Stimulated activated CD8-positive, alpha-beta memory T cell treated with anti-CD3 and anti-CD28 coated beads, Interleukin-15, amount 100 ng/mL, for 24 hours (primary cell): ENCODE data around the gene GOLGA6L7.
"Not testable (repeated sequence)": the region's sequence is repeated elsewhere in the genome, so short reads cannot be mapped to it uniquely, and the experiment has no call there.

Source experiments
- DNase-seq: peaks from one replicate; pipeline ENCODE4 v3.0.0-alpha.2; 2020; ENCODE audit warnings: low read depth

The GOLGA6L7 gene, protein sequence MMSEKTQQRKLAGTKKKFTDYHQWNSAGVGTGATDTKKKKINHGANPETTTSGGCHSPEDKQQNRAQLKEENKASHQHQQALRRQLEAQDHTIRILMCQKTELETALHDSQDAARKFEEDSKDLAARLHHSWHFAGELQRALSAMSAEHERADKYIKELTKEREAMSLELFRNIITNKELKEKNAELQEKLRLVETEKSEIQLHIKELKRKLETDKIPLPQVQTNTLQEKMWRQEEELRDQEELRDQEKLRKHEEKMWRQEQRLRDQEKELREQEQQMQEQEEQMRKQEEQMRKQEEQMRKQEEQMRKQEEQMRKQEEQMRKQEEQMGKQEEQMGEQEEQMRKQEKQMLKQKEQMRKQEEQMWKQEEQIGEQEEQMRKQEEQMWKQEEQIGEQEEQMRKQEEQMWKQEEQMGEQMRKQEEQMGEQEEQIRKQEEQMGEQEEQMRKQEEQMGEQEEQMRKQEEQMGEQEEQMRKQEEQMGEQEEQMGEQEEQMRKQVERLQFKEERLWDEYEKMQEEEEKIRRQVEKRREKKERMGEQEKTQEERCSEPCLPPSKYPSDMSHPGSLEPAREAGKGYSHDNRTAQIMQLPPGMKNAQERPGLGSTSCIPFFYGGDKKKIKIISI

DNA sequence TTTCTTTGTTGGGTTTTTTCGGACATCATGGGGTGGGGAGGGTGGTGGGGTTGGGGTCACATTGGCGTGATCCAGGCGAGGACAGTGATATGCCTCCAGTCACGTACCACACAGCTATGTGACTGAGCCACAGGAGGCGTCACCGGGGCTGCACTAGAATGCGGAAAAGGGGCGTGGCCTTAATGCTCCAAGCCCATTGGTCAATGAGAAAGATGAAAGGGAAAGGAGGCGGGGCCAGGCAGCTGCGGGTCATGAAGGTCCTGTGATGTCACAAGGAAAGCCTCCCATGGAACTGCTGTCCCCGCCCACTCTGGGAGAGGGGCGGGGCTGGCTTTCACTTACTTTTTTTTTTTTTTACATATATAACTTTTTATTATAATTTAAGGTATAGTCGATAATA is at the start of gene GOLGA6L7:
GOLGA6L7 (minus strand) TSS at position 124 of the 400 bp plus-strand sequence; CDS start at position 29, 95 bp downstream.
- DNase-seq, result not testable (repeated sequence)

DNA sequence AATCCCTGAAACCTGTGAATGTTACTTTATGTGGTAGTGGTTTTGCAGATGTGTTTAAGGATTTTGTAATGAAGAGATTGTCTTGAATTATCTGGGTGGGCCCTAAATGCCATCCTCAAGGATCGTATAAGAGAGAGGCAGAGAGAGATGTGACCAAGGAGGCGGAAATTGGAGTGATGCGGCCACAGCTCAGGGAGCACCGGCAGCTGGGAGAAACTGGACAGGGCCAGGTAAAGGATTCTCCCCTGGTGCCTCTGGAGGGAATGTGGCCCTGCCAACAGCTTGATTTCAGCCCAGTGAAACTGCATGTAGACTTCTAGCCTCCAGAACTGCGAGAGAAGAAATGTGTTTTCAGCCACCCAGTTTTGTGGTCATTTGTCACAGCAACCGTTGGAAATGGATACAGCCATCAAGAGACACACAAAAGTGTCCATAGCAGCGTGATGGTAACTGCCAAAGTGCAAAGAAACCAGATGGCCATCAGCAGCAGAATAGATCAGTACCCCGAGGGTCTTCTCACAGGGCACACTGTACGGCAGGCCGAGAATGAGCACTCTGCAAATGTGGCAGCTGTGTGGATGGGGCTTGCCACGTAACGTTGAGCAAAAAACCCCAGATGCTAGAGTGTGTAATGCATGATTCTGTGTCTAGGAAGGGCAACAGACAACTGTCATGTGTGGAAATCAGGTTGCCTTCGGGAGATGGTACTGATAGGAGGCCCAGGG is 49.6 kb upstream of the GOLGA6L7 start:
- no peak for DNase-seq

DNA sequence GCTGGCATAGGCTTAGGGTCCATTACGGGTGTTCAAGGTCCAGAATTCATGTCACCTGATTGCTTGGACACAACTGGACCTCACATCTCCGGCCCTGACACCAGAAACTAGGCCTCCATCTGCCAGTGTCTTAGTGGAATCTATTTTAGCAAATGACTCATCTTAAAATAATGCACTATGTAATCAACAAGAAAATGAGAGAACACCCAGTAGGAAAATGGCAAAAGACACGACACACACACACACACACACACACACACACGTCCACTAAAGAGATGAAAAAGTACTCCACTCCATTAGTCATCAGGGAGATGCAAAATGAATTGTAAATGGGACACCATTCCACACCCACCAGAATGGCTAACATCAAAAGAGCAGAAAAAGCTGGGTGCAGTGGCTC is 48.5 kb upstream of the GOLGA6L7 start:
- no peak for DNase-seq

DNA sequence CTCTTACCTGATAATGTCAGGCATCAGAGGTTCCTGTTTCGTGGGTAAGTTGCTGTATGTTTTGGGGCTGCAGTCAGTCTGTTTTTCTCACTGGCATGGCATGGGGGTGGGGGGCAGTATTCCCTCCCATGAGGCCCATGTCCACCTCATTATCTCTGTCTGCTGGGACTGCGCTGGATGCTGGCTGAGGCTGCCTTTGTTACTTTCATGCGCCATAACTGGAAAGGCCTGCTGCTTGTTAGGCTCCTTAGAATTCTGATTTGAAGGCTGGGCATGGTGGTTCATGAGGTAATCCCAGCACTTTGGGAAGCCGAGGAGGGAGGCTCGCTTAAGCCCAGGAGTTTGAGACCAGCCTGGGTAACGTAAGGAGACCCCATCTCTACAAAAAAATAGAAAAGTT is 47.1 kb upstream of the GOLGA6L7 start:
- no peak for DNase-seq

DNA sequence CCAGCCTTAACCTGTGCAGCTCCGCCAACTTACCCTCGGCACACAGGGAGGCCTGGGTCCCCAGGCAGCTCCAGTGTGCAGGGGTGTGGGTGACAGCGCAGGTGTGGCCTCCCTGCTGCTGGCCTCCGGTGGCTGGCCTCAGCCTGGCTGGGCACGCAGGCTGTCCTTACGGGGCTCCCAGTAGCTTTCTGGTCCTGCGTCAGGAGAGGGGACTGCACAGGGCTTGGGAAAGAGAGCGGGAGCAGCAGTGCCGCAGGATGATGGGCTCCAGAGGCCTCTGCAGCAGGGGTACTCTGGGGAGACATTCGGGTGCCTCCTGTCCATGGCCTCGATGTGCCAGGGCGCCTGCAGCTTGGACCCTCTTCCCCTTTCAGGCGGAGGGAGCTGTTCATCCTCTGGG is 46.7 kb upstream of the GOLGA6L7 start:
- no peak for DNase-seq

DNA sequence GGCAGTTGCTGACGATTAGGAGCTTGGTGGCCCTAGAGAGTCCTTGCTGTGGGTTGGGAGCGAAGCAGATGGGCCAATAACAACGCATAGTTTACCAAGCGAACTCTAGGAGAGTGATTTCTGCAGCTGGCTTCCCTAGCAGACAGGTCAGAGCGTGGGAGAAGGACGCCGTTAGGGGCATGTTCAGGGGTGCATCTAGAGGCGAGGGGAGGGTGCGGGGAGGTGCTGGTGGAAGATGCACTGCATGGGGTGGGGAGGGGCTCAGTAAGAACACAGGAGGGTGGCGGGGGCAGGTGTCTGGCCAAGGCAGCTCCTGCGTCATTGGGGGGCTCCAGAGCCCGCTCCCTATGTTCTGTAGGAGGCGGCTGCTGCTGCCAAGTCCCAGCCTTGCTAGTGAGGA is 46.2 kb upstream of the GOLGA6L7 start:
- no peak for DNase-seq

DNA sequence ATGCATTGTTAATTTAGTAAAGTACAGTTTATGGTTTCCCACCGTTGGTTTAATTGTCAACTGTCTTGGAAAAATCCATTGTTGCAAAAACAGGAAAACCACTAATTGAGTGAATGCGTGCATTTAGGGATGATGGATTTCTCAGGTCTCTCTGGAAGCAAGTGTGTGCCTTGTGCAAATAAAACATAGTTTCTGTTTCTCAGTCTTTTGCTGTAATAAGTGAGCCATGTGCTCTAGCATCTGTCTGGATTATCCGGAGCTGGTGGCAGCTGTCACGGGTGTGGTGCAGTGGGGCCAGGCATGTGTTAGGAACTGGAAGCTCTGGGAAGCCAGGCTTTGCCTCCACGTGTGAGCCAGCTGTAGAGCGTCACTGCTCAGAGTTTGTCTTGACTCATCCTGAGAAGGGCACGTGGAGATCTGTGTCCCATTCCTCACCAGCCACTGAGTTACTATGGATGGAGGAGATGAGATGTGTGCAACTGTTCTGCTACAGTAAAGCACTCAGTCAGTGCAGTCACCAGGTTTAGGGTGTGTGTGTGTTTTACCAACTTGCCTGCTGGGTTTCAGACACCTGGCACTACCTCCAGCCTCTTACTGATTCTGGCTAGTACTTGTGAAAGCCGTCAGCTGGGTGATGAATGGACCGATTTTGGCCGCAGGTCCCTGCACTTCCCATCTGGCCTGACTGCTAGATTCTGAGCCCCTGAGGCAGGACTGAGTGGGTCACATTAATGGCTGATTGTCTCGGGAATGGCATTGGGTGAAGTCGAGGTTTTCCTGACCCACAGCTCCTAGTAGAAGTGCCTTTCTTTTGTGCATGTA is 44.6 kb upstream of the GOLGA6L7 start:
- no peak for DNase-seq

DNA sequence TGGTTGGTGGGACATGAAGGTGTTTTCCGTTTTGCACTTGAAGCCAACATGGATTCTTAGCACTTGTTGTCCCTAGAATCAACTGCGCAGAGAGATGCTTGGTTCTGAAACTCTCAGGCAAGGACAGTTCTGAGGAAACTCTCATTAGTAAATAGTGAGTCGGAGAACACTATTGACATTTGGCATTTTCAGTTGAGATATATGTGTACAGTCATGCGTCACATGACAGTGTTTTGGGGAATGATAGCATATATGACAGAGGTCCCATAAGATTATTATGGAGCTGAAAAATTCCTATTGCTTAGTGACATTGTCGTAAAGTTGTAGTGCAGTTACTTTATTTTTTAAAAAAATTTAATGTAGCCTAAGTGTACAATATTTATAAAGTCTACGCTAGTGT is 43.1 kb upstream of the GOLGA6L7 start:
- no peak for DNase-seq

DNA sequence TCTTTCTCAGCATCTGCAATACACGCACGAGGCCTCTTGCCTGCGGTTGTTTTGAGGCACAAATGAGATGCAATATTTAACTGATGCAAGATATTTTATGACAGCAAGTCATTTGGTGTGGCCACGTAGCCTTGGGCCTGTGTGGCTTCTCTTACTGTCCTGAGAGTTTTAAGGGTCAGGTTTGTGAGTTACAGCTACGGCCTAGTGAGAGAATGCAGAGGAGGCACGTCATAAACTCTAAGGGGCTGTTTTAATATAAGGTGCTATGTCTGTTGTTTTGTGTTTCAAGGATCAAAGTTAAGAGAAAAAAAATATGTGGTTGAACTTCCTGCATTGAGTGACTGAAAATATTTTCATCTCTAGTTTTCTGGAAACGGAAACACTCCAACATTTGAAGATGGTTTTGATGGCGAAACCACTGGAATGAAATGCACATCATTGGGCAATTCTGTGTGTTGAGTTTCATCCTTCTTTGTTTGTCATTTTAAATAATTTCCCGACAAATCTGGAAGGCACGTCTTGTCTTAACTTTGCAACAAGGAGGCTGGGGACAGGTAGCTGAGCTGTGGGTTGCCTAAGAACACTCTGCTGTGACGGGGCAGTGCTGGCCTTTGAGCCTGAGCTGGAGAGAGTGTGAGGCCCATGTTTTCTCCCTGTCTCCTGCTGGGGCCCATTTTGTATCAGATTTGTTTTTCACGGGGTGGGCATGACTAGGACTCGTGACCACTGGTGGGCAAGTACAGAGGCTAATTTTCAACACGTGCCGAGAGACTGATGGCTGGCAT is 42.5 kb upstream of the GOLGA6L7 start:
- DNase-seq, result no peak

DNA sequence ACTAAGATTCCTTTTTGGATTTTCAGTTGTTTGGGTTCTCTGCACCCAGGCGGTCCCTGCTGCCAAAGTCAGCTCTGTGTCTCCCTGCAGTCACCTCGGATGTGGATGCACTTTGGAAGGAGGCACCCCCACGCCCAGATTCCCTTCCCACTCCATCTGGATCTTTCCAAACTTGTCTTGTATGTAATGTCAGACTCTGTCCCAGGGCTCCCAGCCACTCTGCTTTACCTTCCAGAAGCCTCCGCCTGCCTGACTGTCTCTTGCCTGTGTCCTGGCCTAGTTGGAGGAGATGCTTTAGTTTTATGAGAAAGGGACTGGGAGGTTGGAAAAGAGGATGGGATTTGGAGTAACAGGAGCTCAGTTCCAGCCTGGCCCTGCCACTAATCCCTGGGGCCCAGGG is 41.8 kb upstream of the GOLGA6L7 start:
- not testable (repeated sequence) for DNase-seq

DNA sequence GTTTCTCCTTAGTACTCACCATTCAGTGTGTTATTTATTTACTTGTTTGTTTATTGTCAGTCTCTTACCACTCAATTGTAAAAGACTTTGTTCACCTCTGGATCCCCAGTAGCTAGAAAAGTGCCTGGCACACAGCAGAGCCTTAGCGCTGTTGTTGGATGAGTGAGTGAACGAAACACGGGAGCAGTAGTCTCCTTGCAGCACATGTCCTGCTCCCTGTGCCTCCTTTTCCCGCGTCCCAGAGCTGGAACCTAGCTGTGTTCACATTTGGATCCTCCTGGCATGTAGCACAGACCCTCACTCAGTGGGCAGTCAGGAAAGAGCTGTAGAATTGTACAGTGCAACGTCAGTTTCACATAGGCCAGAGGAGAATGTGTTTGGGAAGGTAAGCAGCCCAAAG is 41.4 kb upstream of the GOLGA6L7 start:
- DNase-seq, result not testable (repeated sequence)

DNA sequence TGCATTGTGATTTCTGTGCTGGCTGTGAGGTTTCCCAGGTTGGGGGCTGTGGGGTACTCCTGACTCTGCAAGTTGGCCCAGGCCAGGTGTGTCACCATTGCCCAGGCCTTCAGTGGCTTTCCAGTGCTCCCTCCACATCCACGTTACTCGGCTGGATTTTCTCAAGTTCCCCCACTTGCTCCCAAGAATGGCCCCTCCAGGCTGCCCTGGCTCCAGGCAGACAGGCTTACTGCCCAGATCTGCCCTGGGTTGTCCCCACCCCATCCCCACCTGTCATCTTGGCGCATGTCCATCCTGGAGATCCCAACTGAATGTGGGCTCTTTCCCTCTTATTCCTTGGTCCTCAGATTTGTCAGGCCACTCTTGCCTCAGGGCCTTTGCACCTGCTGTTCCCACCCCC is 40.9 kb upstream of the GOLGA6L7 start:
- DNase-seq, result no peak

DNA sequence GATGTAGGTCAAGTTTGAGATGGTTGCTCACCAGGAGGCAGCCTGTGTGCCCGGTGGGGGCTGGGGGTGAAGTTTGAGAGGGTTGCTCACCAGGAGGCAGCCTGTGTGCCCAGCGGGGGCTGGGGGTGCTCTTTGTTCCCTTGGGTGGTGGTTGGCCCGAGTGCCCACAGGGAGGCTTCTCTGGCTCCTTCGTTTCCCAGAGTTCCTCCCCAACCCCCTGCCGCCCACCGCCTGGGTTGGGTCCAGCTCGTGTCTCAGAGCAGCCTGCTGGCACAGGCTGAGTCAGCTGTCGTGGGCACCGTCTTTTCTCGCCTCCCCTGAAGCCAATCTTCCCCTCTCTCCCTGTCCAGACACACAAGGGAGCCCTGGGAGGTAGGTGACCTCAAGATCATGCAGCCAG is 40.5 kb upstream of the GOLGA6L7 start:
- DNase-seq, result no peak

DNA sequence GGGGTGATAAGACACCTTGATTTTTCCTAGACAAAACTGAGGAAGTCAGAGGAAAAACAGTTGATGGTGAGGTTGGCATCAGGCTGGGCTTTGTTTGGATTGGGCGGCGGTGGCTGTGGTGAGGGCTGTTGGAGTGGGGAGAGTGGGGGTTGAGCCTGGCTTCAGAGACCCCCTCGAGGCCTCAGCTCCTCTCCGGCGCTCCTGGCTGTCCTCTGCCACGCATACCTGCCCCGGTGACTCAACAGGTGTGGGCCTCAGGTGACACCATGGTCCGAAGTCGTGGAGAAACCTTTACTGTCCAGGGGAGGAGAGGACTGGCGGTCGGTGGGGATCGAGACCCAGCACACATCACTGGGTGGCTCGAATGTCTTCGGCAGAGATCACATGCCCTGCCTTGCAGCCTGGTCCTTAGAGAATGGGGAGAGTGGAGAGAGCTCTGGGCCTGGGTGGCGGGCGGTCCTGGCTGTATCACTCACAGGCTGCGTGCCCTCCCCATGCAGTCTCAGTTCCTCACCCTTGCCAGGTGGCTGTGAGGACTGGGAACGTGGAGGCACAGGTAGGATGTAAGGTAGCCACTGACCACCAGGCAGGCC is 40.0 kb upstream of the GOLGA6L7 start:
- DNase-seq, result no peak

DNA sequence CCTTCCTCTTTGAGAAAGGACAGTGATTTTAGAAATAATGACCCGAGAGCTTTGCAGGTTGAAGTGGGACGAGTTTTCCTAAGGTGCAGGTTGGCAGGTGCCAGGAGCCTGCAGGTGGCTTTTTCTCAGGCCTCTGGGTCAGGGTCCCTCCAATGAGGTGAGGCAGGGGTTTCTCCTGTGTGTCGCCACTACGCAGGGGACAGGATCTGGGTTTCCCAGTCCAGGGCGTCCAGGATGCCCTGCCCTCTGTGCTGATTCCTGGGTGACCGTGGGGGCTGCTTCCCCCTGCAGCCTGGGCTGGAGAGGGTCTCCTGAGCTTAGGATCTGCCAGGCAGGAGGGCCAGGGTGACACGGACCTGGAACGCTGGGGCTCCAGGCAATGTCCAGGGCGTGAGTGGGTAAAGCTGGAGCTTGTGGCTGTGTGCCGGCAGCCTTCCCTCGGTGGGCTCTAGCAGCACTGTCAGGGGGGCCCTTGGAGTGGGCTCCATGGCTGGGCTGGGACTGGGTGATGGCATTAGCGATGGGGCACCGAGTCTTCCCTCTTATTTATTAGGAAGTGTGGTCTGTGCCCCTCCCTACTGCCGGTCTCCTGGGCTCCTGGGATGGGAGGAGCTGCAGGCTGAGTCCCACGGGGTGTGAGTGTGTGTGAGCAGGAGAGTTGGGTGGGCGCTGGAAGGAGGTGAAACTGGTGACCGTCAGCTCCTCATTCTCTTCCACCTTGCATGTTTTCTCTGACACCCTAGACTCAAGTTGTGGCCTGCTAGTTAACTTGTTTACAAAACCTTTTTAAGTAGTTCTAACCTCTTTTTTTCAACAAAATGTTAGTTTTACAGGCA is 39.1 kb upstream of the GOLGA6L7 start:
- no peak for DNase-seq

DNA sequence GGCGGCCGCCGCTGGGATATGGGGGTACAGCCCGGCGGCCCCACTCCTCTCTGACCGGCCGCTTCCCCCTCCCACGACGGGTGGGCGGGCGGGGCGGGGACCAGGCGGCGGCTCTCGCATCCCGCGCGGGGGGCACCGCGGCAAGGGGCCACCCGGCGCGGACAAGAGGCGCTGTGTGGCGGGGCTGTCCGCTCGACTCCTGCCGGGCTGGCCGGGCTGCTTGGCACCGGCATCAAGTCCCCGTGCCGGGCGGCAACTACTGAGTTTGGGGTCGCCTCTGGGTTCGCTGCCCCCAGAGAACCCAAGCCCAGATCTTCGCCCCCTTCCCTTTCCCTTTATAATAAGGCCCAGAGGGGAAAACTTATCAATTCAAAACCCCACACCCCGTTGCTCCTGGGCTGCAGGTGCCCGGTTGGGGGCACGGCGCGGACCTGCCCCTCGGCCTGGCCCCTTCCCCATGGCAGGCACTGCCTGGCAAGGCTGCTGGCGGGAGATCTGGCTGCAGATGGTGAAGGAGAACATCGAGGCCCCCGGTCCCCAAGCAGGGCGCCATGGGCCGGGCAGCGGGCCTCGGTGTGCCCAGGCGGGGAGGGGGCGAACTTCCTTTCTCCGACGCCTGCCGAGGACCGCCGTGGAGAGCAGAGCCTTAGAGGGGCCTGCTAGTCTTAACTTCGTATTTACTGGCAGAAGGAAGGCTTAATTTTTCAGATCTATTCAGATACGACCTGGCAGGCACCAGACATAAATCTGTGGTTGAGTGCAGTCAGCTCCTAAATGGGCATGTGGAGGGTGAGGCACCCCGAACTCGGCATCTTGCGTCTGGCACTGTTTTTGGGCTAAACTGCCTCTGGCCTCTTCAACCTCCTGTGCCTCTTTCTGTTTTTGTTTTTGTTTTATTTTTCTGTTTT is 38.2 kb upstream of the GOLGA6L7 start:
- no peak for DNase-seq

DNA sequence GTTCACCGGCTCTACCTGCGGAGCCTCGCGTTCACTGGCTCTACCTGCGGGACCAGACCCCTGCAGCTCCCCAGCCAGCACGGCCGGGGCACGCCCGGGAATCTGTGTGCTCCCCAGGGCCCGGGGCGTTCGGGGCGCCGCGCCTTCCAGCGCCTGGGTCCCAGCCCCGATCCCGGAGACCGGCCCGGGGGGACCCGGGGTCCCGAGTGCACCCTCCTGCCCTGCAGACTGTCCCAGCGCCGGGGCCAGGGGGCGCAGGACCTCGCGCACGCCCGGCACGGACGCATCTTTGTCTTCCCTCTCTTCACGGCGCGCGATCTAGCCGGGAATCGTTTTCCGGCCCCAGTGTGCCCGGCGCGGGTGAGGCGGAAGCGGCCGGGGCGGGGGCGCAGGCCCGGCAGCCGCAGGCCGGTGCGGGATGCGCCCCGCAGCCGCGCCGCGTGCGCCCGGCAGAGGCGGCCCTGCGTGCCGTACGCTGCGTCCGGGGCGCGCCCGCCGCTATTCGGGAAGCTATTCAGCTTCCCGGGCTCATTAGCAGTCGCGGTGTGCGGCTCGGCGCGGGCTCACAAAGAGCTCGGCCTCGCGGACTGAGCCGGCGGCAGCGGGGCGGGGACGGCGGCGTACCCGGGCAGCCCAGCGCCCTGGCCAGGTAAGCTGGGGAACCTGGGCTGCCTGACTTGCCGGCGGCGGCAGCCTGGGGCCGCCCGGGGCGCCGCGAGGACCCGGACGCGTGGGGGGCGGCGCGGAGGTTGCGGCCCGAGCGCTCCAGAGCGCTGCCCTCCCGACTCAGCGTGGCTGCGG is 37.4 kb upstream of the GOLGA6L7 start, which contains the start of gene APBA2:
APBA2 (plus strand) TSS at position 345 of the 801 bp plus-strand sequence. CDS start 167,911 bp downstream, outside the sequence.
- peak; percentile 22 for DNase-seq

DNA sequence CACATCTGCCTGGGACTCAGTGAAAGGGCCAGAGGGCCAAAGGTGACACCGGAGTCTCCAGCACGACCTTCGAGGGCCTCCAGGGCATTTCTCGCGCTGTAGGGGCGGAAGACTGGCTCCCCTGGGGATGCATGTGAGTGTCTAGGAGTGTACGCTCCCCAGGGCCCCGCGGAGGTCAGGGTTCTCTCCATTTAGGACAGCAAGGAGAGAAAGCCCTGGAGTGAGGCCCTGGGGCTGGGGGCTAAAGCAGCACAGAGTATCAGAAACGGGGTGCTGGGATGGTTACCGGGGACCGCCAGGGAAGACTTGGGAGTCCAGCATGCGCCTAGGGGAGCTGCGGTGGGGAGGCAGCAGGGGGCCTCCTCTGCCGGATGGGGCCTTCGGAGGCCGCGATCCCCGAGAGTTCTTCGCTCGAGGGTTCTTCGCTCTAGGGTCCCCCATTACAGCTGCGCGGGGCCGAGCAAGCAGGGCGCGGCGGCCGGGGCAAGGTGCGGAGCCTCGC is 36.7 kb upstream of the GOLGA6L7 start:
- no peak for DNase-seq
